MCF 10A (cell line): Measurements from ENCODE around the gene FSTL3. TPM values are rescaled to one million over a fixed set of nuclear protein-coding genes. Genes with fewer than 3 reads are reported as not detected.
"Not testable (repeated sequence)": the region's sequence is repeated elsewhere in the genome, so short reads cannot be mapped to it uniquely, and the experiment has no call there.

Experiments
- BruUV-seq: library from RNA; stranded (reverse); fragments of 400-500 nt; replicated peaks from 2 replicates; lab custom pipeline; 2021; lab: Mats Ljungman, UMichigan
- CTCF ChIA-PET: fragments of 300-600 bp; sonication (Branson Sonifier 250); formaldehyde crosslinking; extraction: SDS; loops from one replicate; lab custom pipeline; 2021; ENCODE audit warnings: antibody characterized with exemption, inconsistent platforms; lab: Yijun Ruan, JAX
- POLR2A ChIA-PET: fragments of 300-600, 350-650 bp; sonication (Branson Sonifier 250); formaldehyde crosslinking; extraction: SDS; loops from one replicate; lab custom pipeline; 2020; ENCODE audit warnings: antibody characterized with exemption, inconsistent platforms; lab: Yijun Ruan, JAX
- DNase-seq: peaks from one replicate; pipeline ENCODE4 v3.0.0-alpha.2; 2018; ENCODE audit not compliant: unreplicated experiment
- H3K27ac Mint-ChIP-seq: one replicate; pipeline ENCODE4 v1.8.0; 2022; ENCODE audit warnings: mild to moderate bottlenecking, low read depth, mixed read lengths; ENCODE audit not compliant: unreplicated experiment
- H3K27me3 Mint-ChIP-seq: one replicate; pipeline ENCODE4 v1.8.0; 2022; ENCODE audit warnings: mixed read lengths; ENCODE audit not compliant: insufficient read depth, unreplicated experiment
- H3K36me3 Mint-ChIP-seq: one replicate; pipeline ENCODE4 v1.8.0; 2022; ENCODE audit warnings: mild to moderate bottlenecking, moderate library complexity, mixed read lengths; ENCODE audit not compliant: insufficient read depth, unreplicated experiment
- H3K4me1 Mint-ChIP-seq: one replicate; pipeline ENCODE4 v1.8.0; 2022; ENCODE audit warnings: mixed read lengths; ENCODE audit not compliant: insufficient read depth, unreplicated experiment
- H3K4me3 Mint-ChIP-seq: one replicate; pipeline ENCODE4 v1.8.0; 2022; ENCODE audit warnings: mild to moderate bottlenecking, moderate library complexity, mixed read lengths; ENCODE audit not compliant: unreplicated experiment
- H3K9me3 Mint-ChIP-seq: one replicate; pipeline ENCODE4 v1.8.0; 2022; ENCODE audit warnings: mixed read lengths; ENCODE audit not compliant: unreplicated experiment
- CTCF ChIP-seq: fragments of 200-600 bp; IDR thresholded peaks from one replicate; pipeline ENCODE4 v1.8.0; 2022; ENCODE audit warnings: antibody characterized with exemption, mild to moderate bottlenecking; ENCODE audit not compliant: unreplicated experiment
- intact Hi-C: fragments of 100-400 bp; cut with micrococcal nuclease; formaldehyde crosslinking; loops from 2 replicates; pipeline ENCODE4 v1.14.1; 2022
- total RNA-seq: library from RNA; stranded (reverse); gene quantifications from 2 replicates; pipeline ENCODE4 v1.2.3, GENCODE V29; 2022

Gene FSTL3
- total RNA-seq, 1 experiment from 2014 or later = 183 TPM

- BruUV-seq = no TSS peak
- H3K27me3 Mint-ChIP-seq = no peaks in the 10 kb centered on the region
- CTCF ChIA-PET = interaction anchor here (0.7 kb wide), 1 partner anchor 115 kb away, joined by 3 read pairs; no protein-coding TSS in a partner anchor
- POLR2A ChIA-PET = interaction anchor here (0.5 kb wide), 1 partner anchor 20 kb away, joined by 4 read pairs; no protein-coding TSS in a partner anchor
- no peak overlapping the region for H3K27ac Mint-ChIP-seq
- intact Hi-C loops = no loop called here
- H3K4me3 Mint-ChIP-seq = no peak overlapping the region
- TF ChIP-seq CTCF = no peak
- H3K36me3 Mint-ChIP-seq = no peaks in the 10 kb centered on the region
- no peak for DNase-seq
- H3K4me1 Mint-ChIP-seq = no peaks in the 10 kb centered on the region
- H3K9me3 Mint-ChIP-seq = no peaks in the 10 kb centered on the region
Measured at GRCh38 chr19:728011-728410, 51.8 kb downstream of the FSTL3 start.

GRCh38 chr19:729564-729963, 53.4 kb downstream of the FSTL3 start:
- intact Hi-C loops, H3K27me3 Mint-ChIP-seq, BruUV-seq, CTCF ChIA-PET, DNase-seq, H3K9me3 Mint-ChIP-seq, H3K27ac Mint-ChIP-seq, H3K4me1 Mint-ChIP-seq, H3K36me3 Mint-ChIP-seq, H3K4me3 Mint-ChIP-seq: not testable (repeated sequence)
- POLR2A ChIA-PET = interaction anchor here (0.8 kb wide), 1 partner anchor 54 kb away, joined by 4 read pairs; the partner anchor contains the start of gene FSTL3

- intact Hi-C loops = loop anchor here (5.0 kb wide), 1 partner anchor 143 kb away; the partner anchor contains the start of gene HCN2
Measured at GRCh38 chr19:729965-730668, 53.9 kb downstream of the FSTL3 start.

GRCh38 chr19:731000-731399, 54.8 kb downstream of the FSTL3 start:
- POLR2A ChIA-PET = no interaction called here
- Mint-ChIP-seq H3K27me3 (no peaks in the 10 kb centered on the region), H3K4me1 (peaks cover 5% of the 10 kb centered on the region), H3K27ac (no peak overlapping the region), H3K36me3 (no peaks in the 10 kb centered on the region), H3K4me3 (no peak overlapping the region), H3K9me3 (no peaks in the 10 kb centered on the region)
- CTCF ChIA-PET = interaction anchor here (0.6 to 0.7 kb wide), 3 partner anchors 91 to 251 kb away, joined by 3 to 7 read pairs (median 3); no protein-coding TSS in a partner anchor
- intact Hi-C loops = loop anchor here (5.0 kb wide), 1 partner anchor 144 kb away; the partner anchor contains the start of gene HCN2
- DNase-seq = no peak
- no peak for TF ChIP-seq CTCF
- BruUV-seq = no TSS peak

More at GRCh38 chr19:729965-730668, 53.9 kb downstream of the FSTL3 start:
- H3K27me3 Mint-ChIP-seq = no peaks in the 10 kb centered on the region
- H3K4me1 Mint-ChIP-seq = peaks cover 5% of the 10 kb centered on the region
- no peaks in the 10 kb centered on the region for H3K9me3 Mint-ChIP-seq
- no TSS peak for BruUV-seq
- no peak overlapping the region for H3K4me3 Mint-ChIP-seq
- no peak for DNase-seq
- ChIA-PET POLR2A (no interaction called here), CTCF (interaction anchor here (0.6 to 0.7 kb wide), 2 partner anchors 90 to 102 kb away, joined by 3 read pairs; no protein-coding TSS in a partner anchor)
- no peak overlapping the region for H3K27ac Mint-ChIP-seq
- H3K36me3 Mint-ChIP-seq = no peaks in the 10 kb centered on the region
- no peak for TF ChIP-seq CTCF
